ENCODE results near the gene TMEM54. TPM values are rescaled to one million over a fixed set of nuclear protein-coding genes. Genes with fewer than 3 reads are reported as not detected.

TMEM54 gene
- total and polyA plus RNA-seq, 2 experiments from 2014 or later: 33.7 to 60.4 TPM

- in situ Hi-C loops (cut with MboI): no loop called here
These were observed 43.1 kb downstream of the TMEM54 start for GRCh38 chr1:32858136-32858535.

GRCh38 chr1:32855861-32856617 is 45.1 kb downstream of the TMEM54 start:
- no peaks in the 10 kb centered on the region for H3F3A ChIP-seq (ENCODE audit: insufficient read depth)
- no peak overlapping the region for H3K4me2 ChIP-seq (ENCODE audit: unreplicated experiment)
- H3K9me2 ChIP-seq (ENCODE audit: insufficient read depth): no peaks in the 10 kb centered on the region
- H3K4me3 ChIP-seq: no peak overlapping the region
- in situ Hi-C loops (cut with MboI): no loop called here
- no peaks in the 10 kb centered on the region for H3K79me2 ChIP-seq (ENCODE audit: insufficient read depth)
- H3K9ac ChIP-seq: no peak overlapping the region
- H3K27ac ChIP-seq: no peak overlapping the region
- H3K27me3 ChIP-seq (replicated peaks; ENCODE audit: insufficient read depth): no peaks in the 10 kb centered on the region
- H2AFZ ChIP-seq: no peak overlapping the region
- H4K20me1 ChIP-seq (ENCODE audit: insufficient read depth): no peaks in the 10 kb centered on the region
- TF ChIP-seq EZH2 (IDR thresholded peaks at IDR 0.05; ENCODE audit: insufficient read depth, poor library complexity, severe bottlenecking) (no peak), EZH2phosphoT487 (IDR thresholded peaks at IDR 0.05; ENCODE audit: insufficient read depth, low read depth) (no peak)
- H3K36me3 ChIP-seq (ENCODE audit: low read depth): peaks cover 33% of the 10 kb centered on the region
- H3K9me3 ChIP-seq (ENCODE audit: low read depth): no peaks in the 10 kb centered on the region
- H3K4me1 ChIP-seq (ENCODE audit: insufficient read depth): no peaks in the 10 kb centered on the region
- WGBS, 2 experiments (ENCODE audit: low coverage in 1 of 2, low lambda C conversion rate in 2 of 2, missing lambda C conversion rate in 2 of 2): 96 to 97% methylated on average over 13 of the region's 13 CpGs
- no peak for DNase-seq

More at GRCh38 chr1:32858136-32858535, 43.1 kb downstream of the TMEM54 start:
- H3F3A ChIP-seq (ENCODE audit: insufficient read depth): no peaks in the 10 kb centered on the region
- H3K27me3 ChIP-seq (replicated peaks; ENCODE audit: insufficient read depth): no peaks in the 10 kb centered on the region
- H3K27ac ChIP-seq: no peak overlapping the region
- H3K4me1 ChIP-seq (ENCODE audit: insufficient read depth): peaks cover 6% of the 10 kb centered on the region; the same call in 1 of the 2 replicates
- no peak overlapping the region for H2AFZ ChIP-seq
- no peak overlapping the region for H3K4me3 ChIP-seq
- WGBS, 2 experiments (ENCODE audit: low coverage in 1 of 2, low lambda C conversion rate in 2 of 2, missing lambda C conversion rate in 2 of 2): 96 to 98% methylated on average over 2 of the region's 2 CpGs
- H3K9me3 ChIP-seq (ENCODE audit: low read depth): no peaks in the 10 kb centered on the region
- H3K36me3 ChIP-seq (ENCODE audit: low read depth): peaks cover 33% of the 10 kb centered on the region
- no peak for TF ChIP-seq EZH2phosphoT487 (IDR thresholded peaks at IDR 0.05; ENCODE audit: insufficient read depth, low read depth)
- DNase-seq: no peak
- no peaks in the 10 kb centered on the region for H4K20me1 ChIP-seq (ENCODE audit: insufficient read depth)
- no peaks in the 10 kb centered on the region for H3K9me2 ChIP-seq (ENCODE audit: insufficient read depth)
- H3K9ac ChIP-seq: no peak overlapping the region
- no peaks in the 10 kb centered on the region for H3K79me2 ChIP-seq (ENCODE audit: insufficient read depth)
- H3K4me2 ChIP-seq (ENCODE audit: unreplicated experiment): no peak overlapping the region

- Histone ChIP-seq H3K36me3 (ENCODE audit: low read depth) (0 out of 2 replicates have a peak, but pooled peaks cover 10% of the 10 kb centered on the region), H3K27ac (no peak overlapping the region), H3K79me2 (ENCODE audit: insufficient read depth) (no peaks in the 10 kb centered on the region), H2AFZ (no peak overlapping the region), H3K9me3 (ENCODE audit: low read depth) (no peaks in the 10 kb centered on the region), H3K4me1 (ENCODE audit: insufficient read depth) (no peaks in the 10 kb centered on the region), H3K4me2 (ENCODE audit: unreplicated experiment) (no peak overlapping the region), H3K27me3 (replicated peaks; ENCODE audit: insufficient read depth) (no peaks in the 10 kb centered on the region), H3F3A (ENCODE audit: insufficient read depth) (no peaks in the 10 kb centered on the region), H3K9me2 (ENCODE audit: insufficient read depth) (no peaks in the 10 kb centered on the region), H3K9ac (no peak overlapping the region), H3K4me3 (no peak overlapping the region), H4K20me1 (ENCODE audit: insufficient read depth) (no peaks in the 10 kb centered on the region)
- DNase-seq: no peak
- in situ Hi-C loops (cut with MboI): no loop called here
- no peak for TF ChIP-seq EZH2phosphoT487 (IDR thresholded peaks at IDR 0.05; ENCODE audit: insufficient read depth, low read depth)
- no peak for TF ChIP-seq EZH2 (IDR thresholded peaks at IDR 0.05; ENCODE audit: insufficient read depth, poor library complexity, severe bottlenecking)
- 48 to 52% methylated on average over 2 of the region's 2 CpGs for WGBS, 2 experiments (ENCODE audit: low coverage in 1 of 2, low lambda C conversion rate in 2 of 2, missing lambda C conversion rate in 2 of 2)
These were observed 52.7 kb downstream of the TMEM54 start for GRCh38 chr1:32848354-32849063.

Other genes with a start within 250 kb of the TMEM54 start
- gene SYNC, start 198.6 kb downstream of the TMEM54 start, total RNA-seq (2014; rRNA removed; shearing (Covaris generic)): 103 and 112 TPM in 2 replicates
- 60.0 and 60.5 TPM in 2 replicates for gene SYNC, start 198.6 kb downstream of the TMEM54 start, polyA plus RNA-seq (2016; fragmentation: Nextera tagmentation; extraction: Ambion mirVana)
- gene YARS1, start 84.0 kb downstream of the TMEM54 start, total RNA-seq (2014; rRNA removed; shearing (Covaris generic)): 125 and 135 TPM in 2 replicates
- gene YARS1, start 84.0 kb downstream of the TMEM54 start, polyA plus RNA-seq (2016; fragmentation: Nextera tagmentation; extraction: Ambion mirVana): 179 and 185 TPM in 2 replicates
- 25.2 and 35.0 TPM in 2 replicates for gene S100PBP, start 83.7 kb downstream of the TMEM54 start, total RNA-seq (2014; rRNA removed; shearing (Covaris generic))
- 12.1 and 15.7 TPM in 2 replicates for gene S100PBP, start 83.7 kb downstream of the TMEM54 start, polyA plus RNA-seq (2016; fragmentation: Nextera tagmentation; extraction: Ambion mirVana)
- gene FNDC5, start 30.5 kb downstream of the TMEM54 start, total RNA-seq (2014; rRNA removed; shearing (Covaris generic)): 0.76 TPM in 1 of 2 replicates, not detected in the other
- gene FNDC5, start 30.5 kb downstream of the TMEM54 start, polyA plus RNA-seq (2016; fragmentation: Nextera tagmentation; extraction: Ambion mirVana): 0.15 and 0.33 TPM in 2 replicates
- gene HPCA, start 14.9 kb downstream of the TMEM54 start, total RNA-seq (2014; rRNA removed; shearing (Covaris generic)): not detected in 2 replicates
- not detected in 2 replicates for gene HPCA, start 14.9 kb downstream of the TMEM54 start, polyA plus RNA-seq (2016; fragmentation: Nextera tagmentation; extraction: Ambion mirVana)
- 9.5 and 11.1 TPM in 2 replicates for gene RNF19B, start 63.4 kb upstream of the TMEM54 start, total RNA-seq (2014; rRNA removed; shearing (Covaris generic))
- gene RNF19B, start 63.4 kb upstream of the TMEM54 start, polyA plus RNA-seq (2016; fragmentation: Nextera tagmentation; extraction: Ambion mirVana): 1.5 and 1.6 TPM in 2 replicates
- gene AK2, start 135.5 kb upstream of the TMEM54 start, total RNA-seq (2014; rRNA removed; shearing (Covaris generic)): 130 and 134 TPM in 2 replicates
- gene AK2, start 135.5 kb upstream of the TMEM54 start, polyA plus RNA-seq (2016; fragmentation: Nextera tagmentation; extraction: Ambion mirVana): 173 and 179 TPM in 2 replicates
- gene AZIN2, start 179.8 kb upstream of the TMEM54 start, total RNA-seq (2014; rRNA removed; shearing (Covaris generic)): 1.5 and 4.4 TPM in 2 replicates
- gene AZIN2, start 179.8 kb upstream of the TMEM54 start, polyA plus RNA-seq (2016; fragmentation: Nextera tagmentation; extraction: Ambion mirVana): 2.8 and 4.4 TPM in 2 replicates